H1 (cell line): Measurements from ENCODE around the gene PTGDR2. TPM values are rescaled to one million over a fixed set of nuclear protein-coding genes. Genes with fewer than 3 reads are reported as not detected.

Experiments
- CEBPB ChIP-seq: IDR thresholded peaks from 2 replicates; pipeline ENCODE4 v1.6.1; 2012; ENCODE audit warnings: low read depth, low read length
- HDAC6 ChIP-seq: IDR thresholded peaks from one replicate; pipeline ENCODE4 v1.7.1; 2012; ENCODE audit warnings: low read depth, mild to moderate bottlenecking, inconsistent platforms, low read length, moderate library complexity
- KDM5A ChIP-seq: fragments of 200-600 bp; IDR thresholded peaks from 2 replicates; pipeline ENCODE4 v1.7.1; 2012; ENCODE audit warnings: mild to moderate bottlenecking, low read length, inconsistent platforms, mixed read lengths
- polyA plus RNA-seq, 7 experiments: library from polyadenylated mRNA; depleted of rRNA in 3 of 7; stranded (reverse) in 5 of 7; unstranded in 2 of 7; fragments of >200 nt in 5 of 7; fragments of 200-250 nt in 2 of 7; gene quantifications; 1 replicate in 5 of 7; 2 replicates in 1 of 7; 4 replicates in 1 of 7; pipeline versions ENCODE4 v1.2.1 to v1.2.3, GENCODE V29; 2011 to 2013; ENCODE audit warnings: missing spikeins in 2 of 7, mixed read lengths in 2 of 7
- total RNA-seq: library from RNA; stranded (reverse); fragmentation: NEBNext Ultra II Directional; extraction: Animal tissue kit (Norgen Biotek cat#: 25700); gene quantifications from 2 replicates; pipeline ENCODE4 v1.2.1, GENCODE V29; 2021

PTGDR2 gene
- total and polyA plus RNA-seq, 2 of the 8 experiments (the other 6 are each of a cell fraction or from before 2014, with no cell fraction given), result 0.20 TPM; not detected in 1

GRCh38 chr11:60847281-60847680 lies 8.5 kb downstream of the PTGDR2 start (continued):
- TF ChIP-seq KDM5A, result no peak
- TF ChIP-seq HDAC6, result no peak
- no peak for TF ChIP-seq CEBPB
- TF ChIP-seq, all 59 proteins: peak for 0
